Measurements from ENCODE around the gene ABR. TPM values are rescaled to one million over a fixed set of nuclear protein-coding genes. Genes with fewer than 3 reads are reported as not detected.

ABR gene
- total RNA-seq, 6 experiments from 2014 or later, result 49.3 to 58.4 (median 54.4) TPM

DNA sequence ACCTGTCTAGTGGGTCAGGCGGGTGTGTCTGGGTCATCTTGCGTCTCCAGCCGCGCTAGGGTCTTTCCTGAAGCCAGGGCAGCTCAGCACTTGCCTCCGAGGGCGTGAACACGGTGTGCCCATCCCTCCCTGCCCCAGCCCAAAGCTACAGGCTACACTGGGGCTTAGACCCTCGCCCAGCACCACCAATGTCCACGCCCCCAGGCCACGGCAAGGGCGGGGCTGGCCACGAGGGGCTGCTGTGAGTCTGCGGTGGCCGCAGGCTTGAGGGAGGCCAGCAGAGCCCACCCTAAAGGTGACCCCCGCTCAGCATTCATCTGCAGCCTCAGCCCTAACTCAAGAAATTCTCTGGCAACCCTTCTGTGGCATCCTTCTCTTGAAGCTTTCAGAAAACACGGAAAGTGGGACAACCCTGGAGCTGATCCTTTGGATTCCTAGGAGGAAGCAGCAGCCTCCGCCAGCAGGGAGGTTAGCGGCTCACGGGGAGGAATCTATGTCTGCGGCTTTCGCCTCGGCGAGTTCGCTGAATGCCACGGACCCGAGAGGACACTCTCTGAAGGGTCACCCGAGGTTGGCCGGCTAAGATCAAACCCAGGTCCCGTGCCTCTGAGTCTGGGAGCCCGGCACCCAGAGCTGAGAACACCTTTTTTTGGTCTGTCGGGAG lies 141.2 kb downstream of the ABR start:
- TF ChIP-seq, protein P1, sequence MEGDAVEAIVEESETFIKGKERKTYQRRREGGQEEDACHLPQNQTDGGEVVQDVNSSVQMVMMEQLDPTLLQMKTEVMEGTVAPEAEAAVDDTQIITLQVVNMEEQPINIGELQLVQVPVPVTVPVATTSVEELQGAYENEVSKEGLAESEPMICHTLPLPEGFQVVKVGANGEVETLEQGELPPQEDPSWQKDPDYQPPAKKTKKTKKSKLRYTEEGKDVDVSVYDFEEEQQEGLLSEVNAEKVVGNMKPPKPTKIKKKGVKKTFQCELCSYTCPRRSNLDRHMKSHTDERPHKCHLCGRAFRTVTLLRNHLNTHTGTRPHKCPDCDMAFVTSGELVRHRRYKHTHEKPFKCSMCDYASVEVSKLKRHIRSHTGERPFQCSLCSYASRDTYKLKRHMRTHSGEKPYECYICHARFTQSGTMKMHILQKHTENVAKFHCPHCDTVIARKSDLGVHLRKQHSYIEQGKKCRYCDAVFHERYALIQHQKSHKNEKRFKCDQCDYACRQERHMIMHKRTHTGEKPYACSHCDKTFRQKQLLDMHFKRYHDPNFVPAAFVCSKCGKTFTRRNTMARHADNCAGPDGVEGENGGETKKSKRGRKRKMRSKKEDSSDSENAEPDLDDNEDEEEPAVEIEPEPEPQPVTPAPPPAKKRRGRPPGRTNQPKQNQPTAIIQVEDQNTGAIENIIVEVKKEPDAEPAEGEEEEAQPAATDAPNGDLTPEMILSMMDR (IDR thresholded peaks at IDR 0.05), result no peak
- peaks cover 2% of the 10 kb centered on the region; the same call in 1 of the 2 replicates for H3K27me3 Mint-ChIP-seq (ENCODE audit: insufficient read depth)
- no peaks in the 10 kb centered on the region for H3K4me1 Mint-ChIP-seq (ENCODE audit: low read depth)
- DNase-seq, result no peak
- H3K36me3 Mint-ChIP-seq (ENCODE audit: low read depth), result peaks cover 14% of the 10 kb centered on the region
- H3K9me3 Mint-ChIP-seq, result peaks cover 4% of the 10 kb centered on the region; the same call in 1 of the 2 replicates
- H3K4me3 Mint-ChIP-seq, result no peak overlapping the region
- H3K27ac Mint-ChIP-seq, result no peak overlapping the region

- no peak overlapping the region for H3K27ac Mint-ChIP-seq
- H3K27me3 Mint-ChIP-seq (ENCODE audit: insufficient read depth), result peaks cover under 1% of the 10 kb centered on the region; the same call in 1 of the 2 replicates
- H3K9me3 Mint-ChIP-seq, result peaks cover 3% of the 10 kb centered on the region; the same call in 1 of the 2 replicates
- H3K4me3 Mint-ChIP-seq, result no peak overlapping the region
- peaks cover 8% of the 10 kb centered on the region for H3K36me3 Mint-ChIP-seq (ENCODE audit: low read depth)
- TF ChIP-seq, protein P1 (IDR thresholded peaks at IDR 0.05), result no peak
- H3K4me1 Mint-ChIP-seq (ENCODE audit: low read depth), result no peaks in the 10 kb centered on the region
- DNase-seq, result no peak
Observed at GRCh38 chr17:1037238-1037879, 142.4 kb downstream of the ABR start.

DNA sequence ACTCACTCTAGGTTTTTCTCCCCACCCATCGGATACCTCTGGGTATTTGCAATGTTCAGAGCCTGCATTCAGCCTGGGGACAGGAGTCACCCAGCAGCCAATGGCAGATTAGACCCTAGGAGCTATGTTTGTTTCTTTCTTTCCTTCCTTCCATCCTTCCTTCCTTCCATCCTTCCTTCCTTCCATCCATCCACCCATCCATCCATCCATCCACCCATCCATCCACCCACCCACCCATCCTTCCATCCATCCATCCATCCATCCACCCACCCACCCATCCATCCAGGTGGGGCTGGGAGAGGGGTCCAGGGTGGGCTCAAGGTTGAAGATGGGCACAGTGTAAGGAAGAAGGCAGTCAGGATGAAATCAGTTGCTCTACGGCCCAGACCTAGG lies 142.9 kb downstream of the ABR start:
- H3K27ac Mint-ChIP-seq, result no peak overlapping the region
- peaks cover 3% of the 10 kb centered on the region for H3K36me3 Mint-ChIP-seq (ENCODE audit: low read depth)
- H3K9me3 Mint-ChIP-seq, result no peaks in the 10 kb centered on the region
- TF ChIP-seq, protein P1 (IDR thresholded peaks at IDR 0.05), result no peak
- H3K27me3 Mint-ChIP-seq (ENCODE audit: insufficient read depth), result no peaks in the 10 kb centered on the region
- no peak for DNase-seq
- H3K4me3 Mint-ChIP-seq, result no peak overlapping the region
- H3K4me1 Mint-ChIP-seq (ENCODE audit: low read depth), result no peaks in the 10 kb centered on the region

DNA sequence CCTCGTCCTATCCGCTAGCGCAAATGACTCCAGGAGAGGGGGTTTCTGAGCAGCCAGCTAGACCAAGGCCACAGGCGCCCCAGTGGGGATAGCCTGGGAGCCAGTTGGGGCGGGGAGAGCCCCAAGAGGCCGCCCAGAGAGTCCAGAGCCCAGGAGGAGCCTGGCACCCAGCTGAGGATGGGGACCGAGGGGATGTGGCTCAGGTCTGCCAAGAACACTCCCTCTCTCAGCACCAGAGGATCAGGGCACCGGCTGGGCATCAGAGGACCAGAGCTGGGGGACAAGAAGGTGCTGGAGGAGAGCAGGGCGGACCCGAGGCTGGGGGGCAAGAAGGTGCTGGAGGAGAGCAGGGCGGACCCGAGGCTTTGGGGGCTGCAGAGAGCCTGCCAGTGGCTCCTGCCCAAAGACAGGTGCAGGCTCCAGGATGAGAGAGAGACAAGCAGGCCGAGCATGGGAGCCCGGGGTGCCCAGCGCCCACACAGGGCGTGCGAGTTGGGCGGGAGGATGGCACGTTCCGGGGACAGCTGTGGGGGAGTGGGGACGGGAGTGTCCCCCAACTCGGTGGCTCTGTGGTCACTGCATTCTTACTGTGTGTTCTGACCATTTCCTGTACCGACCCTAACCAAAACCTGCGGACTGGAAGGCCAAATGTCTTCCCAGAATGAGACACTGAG lies 143.5 kb downstream of the ABR start:
- no peaks in the 10 kb centered on the region for H3K9me3 Mint-ChIP-seq
- H3K27me3 Mint-ChIP-seq (ENCODE audit: insufficient read depth), result no peaks in the 10 kb centered on the region
- TF ChIP-seq, protein P1 (IDR thresholded peaks at IDR 0.05), result no peak
- H3K4me1 Mint-ChIP-seq (ENCODE audit: low read depth), result no peaks in the 10 kb centered on the region
- no peaks in the 10 kb centered on the region for H3K36me3 Mint-ChIP-seq (ENCODE audit: low read depth)
- no peak overlapping the region for H3K4me3 Mint-ChIP-seq
- DNase-seq, result no peak
- H3K27ac Mint-ChIP-seq, result no peak overlapping the region

DNA sequence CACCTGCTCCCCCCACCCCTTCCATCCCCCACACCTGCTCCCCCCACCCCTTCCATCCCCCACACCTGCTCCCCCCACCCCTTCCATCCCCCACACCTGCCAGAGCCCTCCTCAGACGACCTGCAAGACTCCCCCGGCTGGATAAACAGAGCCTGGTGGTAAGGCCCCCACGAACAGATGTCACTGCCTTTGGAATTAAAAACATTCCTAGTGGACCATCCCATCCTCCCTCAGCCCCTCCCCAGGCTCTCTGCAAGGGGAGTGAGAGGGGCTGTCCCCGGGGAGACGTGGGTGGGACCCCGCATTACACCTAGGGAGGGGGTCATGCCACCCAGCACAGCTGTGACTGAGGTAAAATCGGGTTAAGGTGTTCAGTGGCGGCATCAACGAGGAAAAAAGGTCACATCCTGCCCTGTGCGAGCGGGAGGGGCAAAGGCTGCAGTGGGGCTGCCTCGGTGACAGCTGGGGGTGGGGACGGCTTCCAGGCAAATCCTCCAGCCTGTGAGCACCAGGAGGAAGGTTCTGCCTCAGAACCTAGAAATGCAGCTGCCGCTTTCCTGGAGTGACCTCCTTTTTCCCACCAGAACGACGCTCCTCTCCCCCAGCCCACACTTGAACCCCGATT lies 144.1 kb downstream of the ABR start:
- no peaks in the 10 kb centered on the region for H3K9me3 Mint-ChIP-seq
- no peak overlapping the region for H3K4me3 Mint-ChIP-seq
- no peaks in the 10 kb centered on the region for H3K36me3 Mint-ChIP-seq (ENCODE audit: low read depth)
- H3K27me3 Mint-ChIP-seq (ENCODE audit: insufficient read depth), result no peaks in the 10 kb centered on the region
- no peak for DNase-seq
- no peak overlapping the region for H3K27ac Mint-ChIP-seq
- no peaks in the 10 kb centered on the region for H3K4me1 Mint-ChIP-seq (ENCODE audit: low read depth)
- TF ChIP-seq, protein P1 (IDR thresholded peaks at IDR 0.05), result no peak

All from HFFc6 (cell line).